GM19468 (cell line): Measurements from ENCODE around the gene HOXB13.
"Not testable (repeated sequence)": the region's sequence is repeated elsewhere in the genome, so short reads cannot be mapped to it uniquely, and the experiment has no call there.

Experiments used
- ATAC-seq: cut with Tn5 transposase; IDR thresholded peaks from one replicate; pipeline ENCODE4 v1.9.1; 2021; ENCODE audit warnings: mild to moderate bottlenecking, moderate library complexity, moderate number of reproducible peaks; ENCODE audit not compliant: unreplicated experiment; ENCODE audit errors: extremely low read depth

Gene HOXB13

DNA sequence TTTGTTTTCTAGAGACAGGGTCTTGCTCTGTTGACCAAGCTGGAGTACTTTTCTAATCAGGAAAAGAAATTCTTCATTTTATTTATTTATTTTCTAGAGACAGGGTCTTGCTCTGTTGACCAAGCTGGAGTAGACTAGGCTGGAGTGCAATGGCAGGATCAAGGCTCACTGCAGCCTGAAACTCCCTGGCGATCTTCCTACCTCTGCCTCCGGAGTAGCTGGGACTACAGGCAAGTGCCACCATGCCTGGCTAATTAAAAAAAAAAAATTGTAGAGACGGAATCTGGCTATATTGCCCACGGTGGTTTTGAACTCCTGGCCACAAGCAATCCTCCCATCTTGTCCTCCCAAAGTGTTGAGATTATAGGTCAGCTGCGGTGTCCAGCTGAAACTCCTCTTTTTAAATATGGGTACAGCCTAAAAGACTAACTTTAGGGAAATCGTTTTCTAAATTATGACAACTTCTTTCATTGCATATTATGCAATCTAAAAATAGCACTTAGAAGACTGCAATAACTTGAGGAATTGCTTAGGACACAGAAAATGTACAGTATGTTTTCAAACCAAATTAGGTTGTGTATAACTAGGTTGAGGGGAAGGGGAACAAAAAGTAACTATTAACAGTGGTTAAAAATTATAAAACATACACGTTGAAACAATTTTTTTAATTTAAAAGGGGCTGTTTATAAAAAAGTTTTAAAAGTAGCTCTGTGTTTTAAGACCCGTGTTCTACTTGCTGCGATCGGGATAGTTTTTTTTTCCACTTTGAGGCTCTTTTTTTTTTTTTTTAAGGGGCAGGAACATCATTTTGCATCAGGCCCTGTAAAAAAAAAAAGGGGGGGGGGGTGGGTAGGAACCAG is 11.0 kb downstream of the HOXB13 start:
- ATAC-seq = no peak

GRCh38 chr17:48716549-48716948 is 12.0 kb downstream of the HOXB13 start:
- not testable (repeated sequence) for ATAC-seq

DNA sequence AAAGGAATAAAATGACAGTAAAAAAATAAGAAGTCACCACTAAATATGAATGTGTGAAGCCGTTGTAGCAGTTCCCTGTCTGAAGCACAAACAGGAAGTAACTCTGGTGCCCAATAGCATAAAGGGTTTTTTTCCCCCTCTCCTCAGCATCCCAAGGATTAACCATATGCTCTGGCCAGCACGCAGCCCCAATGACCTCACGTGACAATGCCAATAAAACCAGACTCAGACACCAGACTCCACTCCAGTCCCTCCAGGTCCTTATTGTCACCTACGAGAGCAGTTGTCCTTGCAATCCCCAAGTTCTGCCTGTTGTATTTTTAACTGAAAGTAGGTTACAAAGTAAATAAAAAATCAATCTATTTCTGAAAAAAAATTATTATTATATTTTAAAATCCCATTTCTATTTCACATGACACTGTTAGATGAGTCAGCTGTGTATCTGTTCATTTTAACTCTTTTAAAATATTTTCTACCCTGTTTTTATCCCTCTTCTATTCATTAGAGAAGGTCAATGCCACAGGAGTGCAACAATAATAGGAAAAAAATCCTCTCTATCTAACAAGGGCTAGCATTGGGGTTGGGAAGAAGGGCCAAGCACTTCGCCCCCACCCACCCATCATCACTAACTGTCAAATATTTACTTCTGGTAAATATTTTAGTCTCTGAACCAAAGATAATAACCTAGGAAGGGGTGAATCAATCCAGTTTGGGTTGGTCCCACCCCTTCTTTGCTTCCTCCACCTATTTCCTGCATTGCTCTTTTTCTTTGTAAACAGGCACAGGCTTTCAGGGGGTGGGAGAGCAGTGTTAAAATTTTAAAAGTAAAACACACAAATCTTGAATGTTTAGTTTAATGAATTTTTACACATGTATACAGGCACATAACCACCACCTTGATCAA is 12.8 kb downstream of the HOXB13 start:
- ATAC-seq = no peak

GRCh38 chr17:48711128-48711527 is 17.4 kb downstream of the HOXB13 start:
- ATAC-seq = no peak

- ATAC-seq = no peak
These were observed 23.9 kb downstream of the HOXB13 start for GRCh38 chr17:48704361-48705248.

DNA sequence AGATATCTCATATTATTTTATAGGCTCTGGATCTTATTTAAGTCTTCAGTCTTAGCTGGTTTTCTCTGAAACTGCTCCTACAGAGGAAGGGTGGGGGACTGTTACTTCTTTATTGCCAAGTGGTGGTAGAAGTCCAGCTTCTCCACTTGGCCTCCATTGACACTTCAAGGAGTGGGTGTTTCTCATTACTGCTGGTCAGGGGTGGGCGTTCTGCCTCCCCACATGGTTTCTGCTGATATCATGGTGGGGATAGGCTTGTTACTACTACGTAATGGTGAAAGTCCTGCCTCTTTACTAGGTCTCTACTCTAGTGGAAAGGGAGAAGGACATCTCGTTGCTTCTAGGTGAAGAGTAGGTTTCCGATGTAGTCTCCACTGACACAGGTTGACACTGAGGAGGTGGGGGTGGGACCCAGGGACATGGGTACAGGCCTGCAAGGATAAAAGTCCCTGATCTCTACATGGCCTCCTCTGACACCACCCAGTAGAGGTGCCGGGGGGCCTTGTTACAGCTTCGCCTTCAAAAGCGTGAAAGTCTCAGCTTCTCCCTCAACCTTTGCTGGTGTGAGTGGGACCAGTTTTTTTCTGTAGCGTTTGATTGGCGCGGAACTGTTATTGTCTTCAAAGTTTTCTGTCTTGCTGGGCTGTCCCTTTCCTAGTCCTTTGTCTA is 26.6 kb downstream of the HOXB13 start:
- ATAC-seq = no peak

- ATAC-seq = no peak
These were observed 35.4 kb downstream of the HOXB13 start for GRCh38 chr17:48693178-48693577.

- ATAC-seq = no peak
These were observed 36.5 kb downstream of the HOXB13 start for GRCh38 chr17:48692049-48692448.

DNA sequence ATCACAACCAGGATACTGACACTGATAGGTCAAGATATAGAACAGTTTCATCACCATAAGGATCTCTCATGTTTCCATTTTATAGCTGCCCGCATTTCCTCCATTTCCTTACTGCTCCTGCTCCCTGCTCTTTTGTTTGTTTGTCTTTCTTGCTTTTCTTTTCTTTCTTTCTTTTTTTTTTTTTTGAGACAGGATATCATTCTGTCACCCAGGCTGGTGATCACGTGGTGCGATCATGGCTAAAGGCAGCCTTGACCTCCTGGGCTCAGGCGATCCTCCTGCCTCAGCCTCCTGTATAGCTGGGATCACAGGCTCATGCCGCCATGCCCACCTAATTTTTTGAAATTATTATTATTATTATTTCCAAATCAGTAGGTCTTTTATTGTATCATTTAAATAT is 37.9 kb downstream of the HOXB13 start:
- no peak for ATAC-seq

DNA sequence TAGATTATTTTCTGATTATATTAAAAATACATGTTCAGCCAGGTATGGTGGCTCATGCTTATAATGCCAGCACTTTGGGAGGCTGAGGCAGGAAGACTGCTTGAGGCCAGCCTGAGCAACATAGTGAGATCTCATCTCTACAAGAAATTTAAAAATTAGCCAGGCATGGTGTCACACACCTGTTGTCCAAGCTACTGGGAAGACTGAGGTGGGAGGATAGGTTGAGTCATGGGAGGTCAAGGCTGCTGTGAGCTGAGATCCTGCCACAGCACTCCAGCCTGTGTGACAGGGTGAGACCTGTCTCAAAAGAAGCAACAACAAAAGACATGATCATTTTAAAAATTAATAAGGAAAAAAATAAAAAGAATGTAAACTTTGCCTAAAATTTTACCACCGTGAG is 46.9 kb downstream of the HOXB13 start:
- ATAC-seq = no peak

DNA sequence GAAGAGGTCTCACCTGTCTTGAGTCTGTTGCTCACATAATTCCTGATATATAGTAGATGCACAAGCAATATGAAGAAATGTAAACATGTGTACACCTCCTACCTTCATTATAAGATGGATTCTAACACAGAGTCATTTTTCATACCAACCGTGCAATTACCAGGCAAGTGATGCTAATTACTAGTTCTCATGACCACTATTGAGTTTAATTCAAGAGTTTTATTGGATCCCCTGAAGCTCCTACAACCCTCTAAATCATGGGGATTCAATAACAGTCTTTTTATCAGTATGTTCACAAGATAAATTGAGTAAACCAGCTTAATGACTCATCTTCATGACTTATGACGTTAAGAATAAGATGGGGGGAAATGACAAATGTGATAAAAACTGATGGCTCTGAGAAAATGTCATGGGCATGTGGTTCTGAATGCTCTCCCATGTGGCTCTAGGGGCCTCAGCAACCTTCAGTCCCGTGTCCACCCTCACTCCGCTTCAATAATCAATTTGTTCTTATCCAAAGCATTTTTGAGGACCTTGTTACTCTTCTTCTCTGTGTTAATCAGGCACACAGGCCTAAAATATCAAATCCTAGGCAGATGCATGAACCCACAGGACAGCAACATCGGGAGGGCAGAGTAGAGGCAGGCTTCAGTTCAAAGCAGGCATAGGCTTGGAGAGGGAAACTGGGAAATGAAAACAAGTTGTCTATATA is 49.0 kb downstream of the HOXB13 start:
- no peak for ATAC-seq

- ATAC-seq = no peak
These were observed 50.2 kb downstream of the HOXB13 start for GRCh38 chr17:48678141-48678971.

- no peak for ATAC-seq
These were observed 51.5 kb downstream of the HOXB13 start for GRCh38 chr17:48676963-48677558.
